WI38 (cell line): ENCODE results near the gene SPINT1.
A peak's percentile ranks its signal among the peaks of the same experiment; 100 is the strongest.

Experiments
- H3K4me3 ChIP-seq: 2 replicates; pipeline ENCODE4 v1.5.1; 2011; ENCODE audit warnings: low read depth, mild to moderate bottlenecking, control low read depth, low read length
- TF ChIP-seq, protein P1 (sequence below): IDR thresholded peaks from 2 replicates; pipeline ENCODE4 v1.5.1; 2012; ENCODE audit warnings: low read depth, mild to moderate bottlenecking, control low read depth, low read length

The SPINT1 gene

DNA sequence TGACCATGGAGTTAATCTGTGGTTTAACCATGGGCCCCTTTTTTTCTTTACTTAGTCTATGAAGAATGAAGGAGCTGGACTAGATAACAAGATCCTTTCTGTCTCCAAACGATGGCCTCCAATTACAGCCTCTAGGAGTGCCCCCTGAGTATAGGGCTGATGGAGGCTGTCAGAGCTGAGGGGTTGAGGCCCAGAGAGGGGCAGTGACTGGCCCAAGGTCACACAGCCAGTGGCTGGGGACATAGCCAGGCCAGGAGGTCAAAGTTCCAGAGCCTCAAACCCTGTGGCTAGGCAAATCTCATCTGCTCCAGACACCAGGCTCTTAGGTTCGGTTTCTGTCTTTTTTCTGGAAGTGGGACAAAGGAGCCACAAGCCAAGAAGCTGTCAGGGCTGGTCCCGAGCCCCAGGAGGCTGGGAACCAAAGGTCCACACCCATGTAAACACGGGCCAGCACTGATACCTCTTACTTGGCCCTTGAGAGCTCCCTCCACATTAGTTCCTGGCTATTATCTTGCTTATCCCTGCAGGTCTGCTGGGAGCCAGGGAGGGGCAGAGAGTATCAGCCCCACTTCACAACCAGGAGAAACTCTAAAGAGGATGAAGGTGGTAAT lies 19.9 kb downstream of the SPINT1 start:
- TF ChIP-seq, protein P1, sequence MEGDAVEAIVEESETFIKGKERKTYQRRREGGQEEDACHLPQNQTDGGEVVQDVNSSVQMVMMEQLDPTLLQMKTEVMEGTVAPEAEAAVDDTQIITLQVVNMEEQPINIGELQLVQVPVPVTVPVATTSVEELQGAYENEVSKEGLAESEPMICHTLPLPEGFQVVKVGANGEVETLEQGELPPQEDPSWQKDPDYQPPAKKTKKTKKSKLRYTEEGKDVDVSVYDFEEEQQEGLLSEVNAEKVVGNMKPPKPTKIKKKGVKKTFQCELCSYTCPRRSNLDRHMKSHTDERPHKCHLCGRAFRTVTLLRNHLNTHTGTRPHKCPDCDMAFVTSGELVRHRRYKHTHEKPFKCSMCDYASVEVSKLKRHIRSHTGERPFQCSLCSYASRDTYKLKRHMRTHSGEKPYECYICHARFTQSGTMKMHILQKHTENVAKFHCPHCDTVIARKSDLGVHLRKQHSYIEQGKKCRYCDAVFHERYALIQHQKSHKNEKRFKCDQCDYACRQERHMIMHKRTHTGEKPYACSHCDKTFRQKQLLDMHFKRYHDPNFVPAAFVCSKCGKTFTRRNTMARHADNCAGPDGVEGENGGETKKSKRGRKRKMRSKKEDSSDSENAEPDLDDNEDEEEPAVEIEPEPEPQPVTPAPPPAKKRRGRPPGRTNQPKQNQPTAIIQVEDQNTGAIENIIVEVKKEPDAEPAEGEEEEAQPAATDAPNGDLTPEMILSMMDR: no peak
- no peak overlapping the region for H3K4me3 ChIP-seq

DNA sequence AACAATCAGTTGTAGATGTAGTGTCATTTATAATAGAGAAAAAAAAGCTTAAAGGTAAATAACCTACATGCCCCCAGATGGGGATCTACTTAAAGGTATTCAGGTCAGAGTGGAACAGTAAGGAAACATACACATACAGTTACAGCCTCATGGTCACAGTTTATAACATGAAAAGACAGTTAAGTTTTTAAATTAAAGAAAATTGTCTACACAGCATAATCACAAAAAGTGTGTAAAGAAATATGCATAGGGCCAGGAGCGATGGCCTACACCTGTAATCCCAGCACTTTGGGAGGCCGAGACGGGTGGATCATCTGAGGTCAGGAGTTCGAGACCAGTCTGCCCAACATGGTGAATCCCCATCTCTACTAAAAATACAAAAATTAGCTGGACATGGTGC lies 23.4 kb downstream of the SPINT1 start:
- TF ChIP-seq, protein P1: no peak
- no peak overlapping the region for H3K4me3 ChIP-seq

DNA sequence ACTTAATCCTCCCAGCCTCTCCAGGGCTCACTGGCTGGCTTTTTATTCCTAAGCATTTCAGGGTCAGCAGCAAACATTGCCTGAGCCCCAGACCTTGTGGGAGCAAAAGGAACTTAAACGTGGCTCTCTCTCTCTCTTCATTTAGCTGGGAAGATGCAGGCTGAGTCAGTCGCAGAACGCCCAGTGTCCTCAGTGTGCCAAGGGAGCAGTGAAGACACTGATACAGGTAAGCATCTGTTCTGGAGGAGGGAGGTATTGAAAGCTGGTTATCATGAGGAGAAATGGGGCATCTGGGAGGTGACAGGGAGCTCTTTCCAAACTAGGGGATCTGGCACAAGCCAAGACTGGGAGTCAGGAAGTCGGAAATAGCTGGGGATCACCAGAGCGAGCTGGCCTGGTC lies 25.8 kb downstream of the SPINT1 start:
- TF ChIP-seq, protein P1: no peak
- no peak overlapping the region for H3K4me3 ChIP-seq

DNA sequence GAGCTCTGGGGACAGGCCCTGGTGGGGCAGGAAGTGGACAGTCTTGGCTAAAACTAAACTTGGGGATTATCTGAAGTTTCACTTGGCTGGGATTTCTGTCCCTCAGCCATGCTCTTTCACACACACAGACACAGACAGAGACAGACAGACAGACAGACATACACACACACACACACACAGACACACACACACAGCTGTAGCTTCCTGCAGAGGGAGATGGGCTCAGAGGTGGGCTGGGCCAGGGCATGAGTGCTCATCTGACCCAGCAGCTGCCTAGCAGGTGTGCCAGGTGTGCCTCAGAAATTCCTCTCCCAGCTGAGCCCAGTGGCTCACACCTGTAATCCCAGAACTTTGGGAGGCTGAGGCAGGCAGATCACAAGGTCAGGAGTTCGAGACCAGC lies 26.9 kb downstream of the SPINT1 start:
- no peak overlapping the region for H3K4me3 ChIP-seq
- TF ChIP-seq, protein P1: no peak

DNA sequence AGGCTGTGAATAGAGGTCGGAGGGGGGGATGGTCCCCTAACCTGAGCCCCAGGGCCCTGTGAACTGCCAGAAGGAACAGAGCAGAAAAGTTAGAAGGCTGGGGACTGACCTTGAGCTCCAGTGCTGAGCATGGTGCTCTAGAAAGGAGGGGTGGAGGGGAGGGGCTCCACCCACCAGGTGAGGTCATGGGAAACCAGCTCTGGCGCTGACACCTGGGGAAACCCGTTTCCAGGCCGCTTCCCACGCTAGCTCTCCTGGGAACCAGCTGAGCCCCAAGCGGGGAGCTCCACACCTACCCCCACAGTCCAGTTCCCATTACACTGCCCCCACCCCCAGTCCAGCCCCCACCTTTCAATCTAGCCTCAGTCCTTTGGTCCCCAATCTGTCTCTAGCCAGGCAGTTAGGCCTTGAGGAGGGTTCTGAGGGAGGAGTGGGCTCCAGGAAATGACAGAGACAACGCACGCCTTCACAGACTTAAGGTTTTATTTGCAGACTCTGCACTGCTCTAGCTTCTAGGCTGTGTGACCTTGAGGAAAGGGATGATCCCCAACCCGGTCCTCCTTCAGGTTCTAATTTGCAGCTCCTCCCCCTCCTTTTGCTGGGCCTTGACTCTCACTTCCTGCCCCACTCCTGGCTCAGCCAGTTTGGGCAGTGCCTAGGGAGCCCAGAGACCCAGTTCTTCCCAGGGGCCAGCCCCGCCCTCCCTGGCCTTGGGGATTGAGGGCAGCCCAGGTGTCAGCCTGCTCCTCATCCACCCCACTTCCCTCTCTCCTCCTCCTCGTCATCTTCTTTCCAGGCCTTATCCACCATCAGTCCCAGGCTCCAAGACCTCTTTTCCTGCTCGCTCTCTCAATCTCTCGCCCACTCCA lies 28.1 kb downstream of the SPINT1 start:
- TF ChIP-seq, protein P1: no peak
- no peak overlapping the region for H3K4me3 ChIP-seq

DNA sequence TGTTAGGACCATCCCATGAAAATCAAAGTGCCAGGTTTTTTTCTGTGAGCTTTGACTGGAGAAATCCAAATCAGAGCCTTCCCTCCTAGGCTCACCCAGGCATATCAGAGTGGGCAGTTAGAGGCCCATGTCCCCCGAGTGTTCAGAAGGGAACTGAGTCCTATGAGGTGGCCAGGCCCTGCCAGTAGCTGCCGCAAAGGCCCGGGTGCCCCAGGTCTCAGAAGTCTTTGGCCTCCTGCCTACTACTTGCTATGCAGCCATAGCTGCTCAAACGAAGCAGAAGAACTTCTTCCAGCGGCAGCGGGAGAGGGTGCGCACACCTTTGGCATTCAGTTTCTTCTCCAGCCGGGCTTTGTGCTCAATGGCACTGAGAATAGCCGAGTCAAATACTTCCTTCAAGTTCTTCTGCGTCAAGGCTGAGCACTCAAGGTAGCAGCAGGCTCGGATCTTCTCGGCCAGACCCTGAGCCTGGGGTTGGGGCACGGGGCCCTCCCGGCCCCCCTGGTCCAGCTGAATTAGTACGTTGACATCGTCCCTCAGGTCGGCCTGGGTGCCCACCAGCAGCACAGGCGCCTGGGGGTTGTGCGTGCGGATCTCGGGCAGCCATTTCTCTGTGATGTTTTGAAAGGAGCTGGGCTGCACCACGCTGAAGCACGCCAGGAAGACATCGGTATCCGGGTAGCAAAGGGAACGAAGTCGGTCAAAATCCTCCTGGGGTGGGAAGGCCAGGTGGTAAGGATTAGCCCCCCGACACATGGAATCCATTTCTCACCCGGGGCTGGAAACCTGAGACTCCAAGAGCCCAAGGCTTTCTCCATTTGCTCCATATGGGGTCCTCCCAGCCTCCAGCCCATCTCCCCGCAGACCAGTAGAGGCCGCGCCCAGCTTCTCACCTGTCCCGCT lies 29.2 kb downstream of the SPINT1 start:
- peak overlapping the region; percentile 53 for H3K4me3 ChIP-seq
- TF ChIP-seq, protein P1: no peak
